HepG2 (cell line): ENCODE data around the gene PRSS27. TPM values are rescaled to one million over a fixed set of nuclear protein-coding genes. Genes with fewer than 3 reads are reported as not detected.

Experiments used
- BHLHE40 ChIP-seq: IDR thresholded peaks from 2 replicates; pipeline ENCODE4 v1.6.1; 2011; ENCODE audit warnings: low read length, improper control_type of control experiment
- DRAP1 ChIP-seq: IDR thresholded peaks from 2 replicates; pipeline ENCODE4 v1.6.1; 2016; ENCODE audit warnings: missing genetic modification reagents, missing compliant biosample characterization
- NR2F6 ChIP-seq, 2 experiments: IDR thresholded peaks; 2 replicates each; pipeline ENCODE4 v1.6.1; 2016; ENCODE audit warnings: antibody characterized with exemption in 1 of 2, mild to moderate bottlenecking in 1 of 2
- PRDM15 ChIP-seq: sonication (generic); formaldehyde crosslinking; IDR thresholded peaks from 2 replicates; pipeline ENCODE4 v1.4.0; 2020; ENCODE audit warnings: missing genetic modification reagents
- ZC3H4 ChIP-seq: sonication (generic); formaldehyde crosslinking; IDR thresholded peaks from 2 replicates; pipeline ENCODE4 v1.4.0; 2020; ENCODE audit warnings: missing genetic modification reagents, borderline replicate concordance
- ZNF121 ChIP-seq: sonication (generic); formaldehyde crosslinking; IDR thresholded peaks from 2 replicates; pipeline ENCODE4 v1.5.0; 2020; ENCODE audit warnings: mild to moderate bottlenecking, missing genetic modification reagents
- ZNF382 ChIP-seq: sonication (generic); formaldehyde crosslinking; IDR thresholded peaks from 2 replicates; pipeline ENCODE4 v1.5.0; 2020; ENCODE audit warnings: missing genetic modification reagents, mild to moderate bottlenecking, borderline replicate concordance
- polyA plus RNA-seq, 8 experiments: library from polyadenylated mRNA; depleted of rRNA in 3 of 8; stranded (reverse) in 7 of 8; unstranded in 1 of 8; fragments of >200 nt; fragmentation: Illumina TruSeq in 4 of 8; extraction: Trizol in 4 of 8; gene quantifications; 2 replicates each; pipeline versions ENCODE4 v1.2.1 to v1.2.3, GENCODE V29; 2011 to 2016; ENCODE audit warnings: low read depth in 4 of 8, missing spikeins in 1 of 8, mixed read lengths in 1 of 8; ENCODE audit not compliant: insufficient read depth in 1 of 8
- total RNA-seq, 5 experiments: library from RNA; depleted of rRNA; stranded (reverse); fragments of >200 nt; fragmentation: Illumina TruSeq; extraction: Trizol; gene quantifications; 2 replicates each; pipeline ENCODE4 v1.2.3, GENCODE V29; 2016; ENCODE audit warnings: low read depth in 1 of 5
- TF ChIP-seq, protein P1 (sequence below), 2 experiments: IDR thresholded peaks; 2 replicates each; pipeline ENCODE4 v1.6.1; 2011 to 2012; ENCODE audit warnings: low read length in 2 of 2, borderline replicate concordance in 1 of 2, low read depth in 1 of 2, mild to moderate bottlenecking in 1 of 2, moderate library complexity in 1 of 2
- TF ChIP-seq, protein P2 (sequence below): sonication (generic); formaldehyde crosslinking; IDR thresholded peaks from 2 replicates; pipeline ENCODE4 v1.5.1; 2020; ENCODE audit warnings: missing genetic modification reagents, mild to moderate bottlenecking, borderline replicate concordance

PRSS27 gene
- total and polyA plus RNA-seq, 2 of the 13 experiments (the other 11 are each of a cell fraction or from before 2014, with no cell fraction given), result 0.20 to 0.73 TPM

DNA sequence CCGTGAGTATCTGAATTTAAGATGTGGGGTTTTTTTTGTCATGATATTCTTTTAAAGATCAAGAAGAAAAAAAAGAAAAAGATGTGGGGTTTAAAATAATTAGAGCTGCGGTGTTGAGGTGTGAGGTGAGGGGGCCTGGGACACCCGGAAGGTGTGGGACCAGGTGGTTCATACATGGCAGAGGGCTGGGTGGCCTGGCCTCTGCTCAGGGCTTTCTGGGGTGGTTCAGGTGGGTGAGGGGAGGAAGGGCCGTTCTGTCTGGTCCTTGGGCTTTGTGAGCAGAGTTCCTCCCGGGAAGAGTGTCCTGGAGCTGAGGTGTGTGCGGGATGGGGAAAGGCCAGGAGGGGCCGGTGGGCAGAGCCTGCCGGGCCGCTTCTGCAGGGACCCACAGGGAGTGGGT lies 5.0 kb downstream of the PRSS27 start (continued):
- TF ChIP-seq ZNF382 (CRISPR knock-in tag) (no peak), NR2F6 (IDR thresholded peaks at IDR 0.05) (no peak), NR2F6 (CRISPR knock-in tag; IDR thresholded peaks at IDR 0.05) (no peak), DRAP1 (no peak), ZNF121 (CRISPR knock-in tag) (no peak), PRDM15 (CRISPR knock-in tag) (no peak), BHLHE40 (no peak), ZC3H4 (CRISPR knock-in tag) (no peak)
- TF ChIP-seq, protein P1, sequence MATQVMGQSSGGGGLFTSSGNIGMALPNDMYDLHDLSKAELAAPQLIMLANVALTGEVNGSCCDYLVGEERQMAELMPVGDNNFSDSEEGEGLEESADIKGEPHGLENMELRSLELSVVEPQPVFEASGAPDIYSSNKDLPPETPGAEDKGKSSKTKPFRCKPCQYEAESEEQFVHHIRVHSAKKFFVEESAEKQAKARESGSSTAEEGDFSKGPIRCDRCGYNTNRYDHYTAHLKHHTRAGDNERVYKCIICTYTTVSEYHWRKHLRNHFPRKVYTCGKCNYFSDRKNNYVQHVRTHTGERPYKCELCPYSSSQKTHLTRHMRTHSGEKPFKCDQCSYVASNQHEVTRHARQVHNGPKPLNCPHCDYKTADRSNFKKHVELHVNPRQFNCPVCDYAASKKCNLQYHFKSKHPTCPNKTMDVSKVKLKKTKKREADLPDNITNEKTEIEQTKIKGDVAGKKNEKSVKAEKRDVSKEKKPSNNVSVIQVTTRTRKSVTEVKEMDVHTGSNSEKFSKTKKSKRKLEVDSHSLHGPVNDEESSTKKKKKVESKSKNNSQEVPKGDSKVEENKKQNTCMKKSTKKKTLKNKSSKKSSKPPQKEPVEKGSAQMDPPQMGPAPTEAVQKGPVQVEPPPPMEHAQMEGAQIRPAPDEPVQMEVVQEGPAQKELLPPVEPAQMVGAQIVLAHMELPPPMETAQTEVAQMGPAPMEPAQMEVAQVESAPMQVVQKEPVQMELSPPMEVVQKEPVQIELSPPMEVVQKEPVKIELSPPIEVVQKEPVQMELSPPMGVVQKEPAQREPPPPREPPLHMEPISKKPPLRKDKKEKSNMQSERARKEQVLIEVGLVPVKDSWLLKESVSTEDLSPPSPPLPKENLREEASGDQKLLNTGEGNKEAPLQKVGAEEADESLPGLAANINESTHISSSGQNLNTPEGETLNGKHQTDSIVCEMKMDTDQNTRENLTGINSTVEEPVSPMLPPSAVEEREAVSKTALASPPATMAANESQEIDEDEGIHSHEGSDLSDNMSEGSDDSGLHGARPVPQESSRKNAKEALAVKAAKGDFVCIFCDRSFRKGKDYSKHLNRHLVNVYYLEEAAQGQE (IDR thresholded peaks at IDR 0.05; ENCODE audit: borderline replicate concordance in 1 of 2, low read depth in 1 of 2, low read length in 2 of 2), result no peak
- TF ChIP-seq, protein P2, sequence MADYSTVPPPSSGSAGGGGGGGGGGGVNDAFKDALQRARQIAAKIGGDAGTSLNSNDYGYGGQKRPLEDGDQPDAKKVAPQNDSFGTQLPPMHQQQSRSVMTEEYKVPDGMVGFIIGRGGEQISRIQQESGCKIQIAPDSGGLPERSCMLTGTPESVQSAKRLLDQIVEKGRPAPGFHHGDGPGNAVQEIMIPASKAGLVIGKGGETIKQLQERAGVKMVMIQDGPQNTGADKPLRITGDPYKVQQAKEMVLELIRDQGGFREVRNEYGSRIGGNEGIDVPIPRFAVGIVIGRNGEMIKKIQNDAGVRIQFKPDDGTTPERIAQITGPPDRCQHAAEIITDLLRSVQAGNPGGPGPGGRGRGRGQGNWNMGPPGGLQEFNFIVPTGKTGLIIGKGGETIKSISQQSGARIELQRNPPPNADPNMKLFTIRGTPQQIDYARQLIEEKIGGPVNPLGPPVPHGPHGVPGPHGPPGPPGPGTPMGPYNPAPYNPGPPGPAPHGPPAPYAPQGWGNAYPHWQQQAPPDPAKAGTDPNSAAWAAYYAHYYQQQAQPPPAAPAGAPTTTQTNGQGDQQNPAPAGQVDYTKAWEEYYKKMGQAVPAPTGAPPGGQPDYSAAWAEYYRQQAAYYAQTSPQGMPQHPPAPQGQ (CRISPR knock-in tag), result no peak
- TF ChIP-seq, all 625 proteins: peak for 0
